H1 (cell line): Measurements from ENCODE around the gene ZFYVE16. TPM values are rescaled to one million over a fixed set of nuclear protein-coding genes. Genes with fewer than 3 reads are reported as not detected.

Experiments used
- CBX8 ChIP-seq: fragments of 300-800, 300-1000 bp; sonication (generic); IDR thresholded peaks from 2 replicates; pipeline ENCODE4 v1.7.1; 2016; ENCODE audit warnings: low read depth, low read length, borderline replicate concordance
- CREB1 ChIP-seq: IDR thresholded peaks from 2 replicates; pipeline ENCODE4 v1.6.1; 2012; ENCODE audit warnings: inconsistent platforms
- CTBP2 ChIP-seq: IDR thresholded peaks from 2 replicates; pipeline ENCODE4 v1.7.0; 2011; ENCODE audit warnings: borderline replicate concordance, mild to moderate bottlenecking, moderate library complexity, mixed read lengths, low read length; ENCODE audit not compliant: insufficient read depth, insufficient read length
- EGR1 ChIP-seq: IDR thresholded peaks from 2 replicates; pipeline ENCODE4 v1.6.1; 2011; ENCODE audit warnings: low read depth, low read length, borderline replicate concordance
- EP300 ChIP-seq, 2 experiments: IDR thresholded peaks; 1 replicate in 1 of 2; 2 replicates in 1 of 2; pipeline ENCODE4 v1.6.1; 2011 to 2012; ENCODE audit warnings: low read depth in 2 of 2, low read length in 2 of 2, mild to moderate bottlenecking in 2 of 2, borderline replicate concordance in 1 of 2, inconsistent platforms in 1 of 2, moderate library complexity in 1 of 2
- FOSL1 ChIP-seq: IDR thresholded peaks from 2 replicates; pipeline ENCODE4 v1.6.1; 2011; ENCODE audit warnings: mild to moderate bottlenecking, low read depth, low read length, moderate library complexity; ENCODE audit not compliant: insufficient read depth
- JUN ChIP-seq: IDR thresholded peaks from 2 replicates; pipeline ENCODE4 v1.6.1; 2011; ENCODE audit warnings: low read depth, mild to moderate bottlenecking, improper control_type of control experiment, low read length
- KDM4A ChIP-seq: IDR thresholded peaks from one replicate; pipeline ENCODE4 v1.7.1; 2012; ENCODE audit warnings: low read depth, mild to moderate bottlenecking, moderate library complexity, low read length, inconsistent platforms; ENCODE audit not compliant: severe bottlenecking
- KDM5A ChIP-seq: fragments of 200-600 bp; IDR thresholded peaks from 2 replicates; pipeline ENCODE4 v1.7.1; 2012; ENCODE audit warnings: mild to moderate bottlenecking, low read length, inconsistent platforms, mixed read lengths
- MAFK ChIP-seq: IDR thresholded peaks from 2 replicates; pipeline ENCODE4 v1.6.1; 2012; ENCODE audit warnings: low read depth, mild to moderate bottlenecking, improper control_type of control experiment, low read length
- NANOG ChIP-seq: IDR thresholded peaks from 2 replicates; pipeline ENCODE4 v1.6.1; 2011; ENCODE audit warnings: low read length, low read depth, mild to moderate bottlenecking, inconsistent platforms; ENCODE audit not compliant: insufficient read depth, poor library complexity, severe bottlenecking
- NRF1 ChIP-seq: IDR thresholded peaks from 2 replicates; pipeline ENCODE4 v1.6.1; 2011; ENCODE audit warnings: mild to moderate bottlenecking, low read depth, low read length, improper control_type of control experiment
- PHF8 ChIP-seq: fragments of 200-600 bp; sonication (generic); conservative IDR thresholded peaks from 2 replicates; pipeline ENCODE4 v1.7.1; 2012; ENCODE audit warnings: low read depth, mild to moderate bottlenecking, inconsistent platforms, low read length, moderate library complexity
- RAD21 ChIP-seq, 2 experiments: IDR thresholded peaks in 1 of 2; conservative IDR thresholded peaks in 1 of 2; 2 replicates each; pipeline ENCODE4 v1.6.1; 2011; ENCODE audit warnings: low read depth in 2 of 2, low read length in 2 of 2, improper control_type of control experiment in 1 of 2, inconsistent platforms in 1 of 2, mild to moderate bottlenecking in 1 of 2, moderate library complexity in 1 of 2
- RXRA ChIP-seq: IDR thresholded peaks from 2 replicates; pipeline ENCODE4 v1.6.1; 2011; ENCODE audit warnings: low read depth, mild to moderate bottlenecking, low read length, moderate library complexity; ENCODE audit not compliant: insufficient read depth
- SIRT6 ChIP-seq: IDR thresholded peaks from one replicate; pipeline ENCODE4 v1.7.1; 2012; ENCODE audit warnings: low read length, inconsistent platforms
- SIX5 ChIP-seq: IDR thresholded peaks from 2 replicates; pipeline ENCODE4 v1.6.1; 2011; ENCODE audit warnings: mild to moderate bottlenecking, low read depth, low read length
- SP4 ChIP-seq: IDR thresholded peaks from 2 replicates; pipeline ENCODE4 v1.6.1; 2012; ENCODE audit warnings: low read length, inconsistent platforms
- SRF ChIP-seq: IDR thresholded peaks from 2 replicates; pipeline ENCODE4 v1.6.1; 2011; ENCODE audit warnings: mild to moderate bottlenecking, low read depth, low read length, moderate library complexity
- TAF1 ChIP-seq: IDR thresholded peaks from 2 replicates; pipeline ENCODE4 v1.6.1; 2011; ENCODE audit warnings: mild to moderate bottlenecking, low read depth, low read length
- TAF7 ChIP-seq: optimal IDR thresholded peaks from 2 replicates; pipeline ENCODE3; 2011; ENCODE audit warnings: low read depth, mild to moderate bottlenecking, inconsistent platforms, low read length, moderate library complexity, borderline replicate concordance
- TCF12 ChIP-seq: IDR thresholded peaks from 2 replicates; pipeline ENCODE4 v1.6.1; 2011; ENCODE audit warnings: low read depth, mild to moderate bottlenecking, low read length
- polyA plus RNA-seq, 7 experiments: library from polyadenylated mRNA; depleted of rRNA in 3 of 7; stranded (reverse) in 5 of 7; unstranded in 2 of 7; fragments of >200 nt in 5 of 7; fragments of 200-250 nt in 2 of 7; gene quantifications; 1 replicate in 5 of 7; 2 replicates in 1 of 7; 4 replicates in 1 of 7; pipeline versions ENCODE4 v1.2.1 to v1.2.3, GENCODE V29; 2011 to 2013; ENCODE audit warnings: missing spikeins in 2 of 7, mixed read lengths in 2 of 7
- total RNA-seq: library from RNA; stranded (reverse); fragmentation: NEBNext Ultra II Directional; extraction: Animal tissue kit (Norgen Biotek cat#: 25700); gene quantifications from 2 replicates; pipeline ENCODE4 v1.2.1, GENCODE V29; 2021
- TF ChIP-seq, protein P1 (sequence below): IDR thresholded peaks from 2 replicates; pipeline ENCODE4 v1.6.1; 2011; ENCODE audit warnings: low read length, improper control_type of control experiment

Gene ZFYVE16
- total and polyA plus RNA-seq, 2 of the 8 experiments (the other 6 are each of a cell fraction or from before 2014, with no cell fraction given), result 3.6 to 24.2 TPM

DNA sequence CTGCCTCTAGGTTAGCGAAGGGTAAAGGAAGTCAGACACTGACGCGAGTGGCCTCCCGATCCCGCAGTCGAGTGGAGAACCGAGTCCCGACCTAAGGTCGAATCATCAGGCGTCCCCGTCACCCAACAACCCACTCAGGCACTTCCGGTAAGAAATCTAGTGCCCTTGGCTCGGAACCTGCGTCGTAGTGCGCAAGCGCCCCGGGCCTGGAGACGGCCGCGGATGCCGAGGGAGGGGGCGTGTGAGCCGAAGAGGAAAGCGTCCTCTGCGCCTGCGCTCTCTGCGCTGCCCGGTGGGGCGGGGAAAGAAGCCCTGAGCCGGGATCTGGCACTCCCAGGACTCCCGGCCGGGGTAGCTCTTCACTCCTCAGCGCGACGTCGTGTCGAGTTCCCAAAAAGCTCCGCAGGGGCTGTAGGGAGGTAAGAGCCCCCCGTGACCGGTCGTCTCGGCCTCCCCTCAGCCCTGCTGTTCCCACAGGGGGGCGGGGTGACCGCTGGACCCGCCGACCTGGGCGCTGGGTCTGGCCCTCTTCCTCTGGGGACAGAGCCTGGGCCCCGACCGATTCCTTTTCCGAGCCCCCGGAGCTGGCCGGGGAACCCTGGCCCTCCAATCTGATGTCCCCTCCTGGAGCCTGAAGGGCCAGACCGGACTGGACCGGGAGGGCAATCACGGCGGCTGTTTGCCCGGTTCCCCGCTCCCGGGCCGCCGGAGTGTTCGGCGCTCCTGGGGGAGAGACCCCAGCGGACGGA lies at the start of gene ZFYVE16 (continued):
- TF ChIP-seq SIX5 (no peak), SP4 (no peak), CTBP2 (no peak), NRF1 (peak; percentile 80), FOSL1 (0 out of 2 replicates have a peak, but pooled peaks have one; percentile 7), JUN (no peak), SIRT6 (no peak), KDM5A (no peak), MAFK (no peak), SRF (no peak), NANOG (no peak), CBX8 (no peak), EGR1 (peak; percentile 53; the same call in 1 of the 2 replicates), PHF8 (peak; percentile 89), EP300 (IDR thresholded peaks at IDR 0.05; ENCODE audit: borderline replicate concordance in 1 of 2, low read depth in 2 of 2, low read length in 2 of 2) (no peak), KDM4A (peak; percentile 86), RAD21 (IDR thresholded peaks at IDR 0.05 in 1 of 2, conservative IDR thresholded peaks at IDR 0.05 in 1 of 2; ENCODE audit: low read depth in 2 of 2, low read length in 2 of 2) (peak in 1 of 2 experiments; percentile 5; a peak in 1 of 4 replicates), TCF12 (no peak), TAF1 (peak; percentile 87), RXRA (no peak), TAF7 (peak; percentile 64), CREB1 (no peak)
- TF ChIP-seq, protein P1, sequence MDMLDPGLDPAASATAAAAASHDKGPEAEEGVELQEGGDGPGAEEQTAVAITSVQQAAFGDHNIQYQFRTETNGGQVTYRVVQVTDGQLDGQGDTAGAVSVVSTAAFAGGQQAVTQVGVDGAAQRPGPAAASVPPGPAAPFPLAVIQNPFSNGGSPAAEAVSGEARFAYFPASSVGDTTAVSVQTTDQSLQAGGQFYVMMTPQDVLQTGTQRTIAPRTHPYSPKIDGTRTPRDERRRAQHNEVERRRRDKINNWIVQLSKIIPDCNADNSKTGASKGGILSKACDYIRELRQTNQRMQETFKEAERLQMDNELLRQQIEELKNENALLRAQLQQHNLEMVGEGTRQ, result no peak
